IPS-18a (cell line): ENCODE data around the gene PTBP1.

Source experiments
- H3K27ac ChIP-seq: one replicate; pipeline ENCODE4 v1.5.1; 2013; ENCODE audit warnings: low read length
- H3K27me3 ChIP-seq: one replicate; pipeline ENCODE4 v1.6.1; 2013; ENCODE audit warnings: mild to moderate bottlenecking, low read length; ENCODE audit not compliant: control insufficient read depth, insufficient read depth
- H3K36me3 ChIP-seq: one replicate; pipeline ENCODE4 v1.6.1; 2013; ENCODE audit warnings: low read depth, low read length; ENCODE audit not compliant: control insufficient read depth
- H3K4me1 ChIP-seq: one replicate; pipeline ENCODE4 v1.6.1; 2013; ENCODE audit warnings: low read depth, low read length; ENCODE audit not compliant: control insufficient read depth
- H3K4me3 ChIP-seq: one replicate; pipeline ENCODE4 v1.5.1; 2013; ENCODE audit warnings: low read length
- H3K9ac ChIP-seq: one replicate; pipeline ENCODE4 v1.6.1; 2013; ENCODE audit warnings: mild to moderate bottlenecking, low read length, moderate library complexity
- H3K9me3 ChIP-seq: one replicate; pipeline ENCODE4 v1.6.1; 2013; ENCODE audit warnings: low read depth, low read length; ENCODE audit not compliant: control insufficient read depth

PTBP1 gene

DNA sequence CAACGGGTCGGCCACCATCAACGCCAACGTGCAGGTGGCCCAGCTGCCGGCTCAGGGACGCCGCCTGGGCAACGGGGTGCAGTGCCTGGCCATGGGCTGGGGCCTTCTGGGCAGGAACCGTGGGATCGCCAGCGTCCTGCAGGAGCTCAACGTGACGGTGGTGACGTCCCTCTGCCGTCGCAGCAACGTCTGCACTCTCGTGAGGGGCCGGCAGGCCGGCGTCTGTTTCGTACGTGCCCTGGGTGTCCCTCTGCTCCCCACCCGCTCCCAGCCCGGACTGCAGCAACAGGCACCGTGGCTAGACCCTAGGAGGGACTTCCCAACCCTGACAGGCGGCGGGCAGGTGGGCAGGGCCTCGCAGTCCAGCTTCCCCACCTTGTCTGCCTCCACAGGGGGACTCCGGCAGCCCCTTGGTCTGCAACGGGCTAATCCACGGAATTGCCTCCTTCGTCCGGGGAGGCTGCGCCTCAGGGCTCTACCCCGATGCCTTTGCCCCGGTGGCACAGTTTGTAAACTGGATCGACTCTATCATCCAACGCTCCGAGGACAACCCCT, 58.4 kb downstream of the PTBP1 start:
- Histone ChIP-seq H3K27me3 (peaks cover 21% of the 10 kb centered on the region), H3K4me3 (no peak overlapping the region), H3K27ac (no peak overlapping the region), H3K9ac (no peak overlapping the region), H3K4me1 (no peaks in the 10 kb centered on the region), H3K9me3 (no peaks in the 10 kb centered on the region), H3K36me3 (no peaks in the 10 kb centered on the region)

DNA sequence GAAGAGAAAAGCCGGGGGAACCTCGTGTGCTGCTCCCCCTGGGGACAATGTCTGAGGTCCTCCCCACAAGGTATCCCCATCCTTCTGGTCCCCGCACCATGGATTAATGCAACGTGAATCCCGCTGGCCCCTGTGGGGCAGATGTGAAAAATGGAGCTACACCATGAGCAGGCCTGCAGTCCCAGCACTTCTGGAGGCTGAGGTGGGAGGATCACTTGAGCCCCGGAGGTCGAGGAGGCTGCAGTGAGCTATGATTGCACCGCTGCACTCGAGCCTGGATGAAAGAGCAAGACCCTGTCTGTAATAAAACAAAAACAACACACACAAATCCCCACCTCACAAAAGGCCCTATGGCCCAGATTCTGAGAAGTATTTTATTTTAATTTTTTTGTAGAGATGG, 61.0 kb downstream of the PTBP1 start:
- H3K9me3 ChIP-seq, result no peaks in the 10 kb centered on the region
- no peak overlapping the region for H3K27ac ChIP-seq
- peaks cover 33% of the 10 kb centered on the region for H3K27me3 ChIP-seq
- no peak overlapping the region for H3K4me3 ChIP-seq
- no peaks in the 10 kb centered on the region for H3K36me3 ChIP-seq
- no peaks in the 10 kb centered on the region for H3K4me1 ChIP-seq
- no peak overlapping the region for H3K9ac ChIP-seq

DNA sequence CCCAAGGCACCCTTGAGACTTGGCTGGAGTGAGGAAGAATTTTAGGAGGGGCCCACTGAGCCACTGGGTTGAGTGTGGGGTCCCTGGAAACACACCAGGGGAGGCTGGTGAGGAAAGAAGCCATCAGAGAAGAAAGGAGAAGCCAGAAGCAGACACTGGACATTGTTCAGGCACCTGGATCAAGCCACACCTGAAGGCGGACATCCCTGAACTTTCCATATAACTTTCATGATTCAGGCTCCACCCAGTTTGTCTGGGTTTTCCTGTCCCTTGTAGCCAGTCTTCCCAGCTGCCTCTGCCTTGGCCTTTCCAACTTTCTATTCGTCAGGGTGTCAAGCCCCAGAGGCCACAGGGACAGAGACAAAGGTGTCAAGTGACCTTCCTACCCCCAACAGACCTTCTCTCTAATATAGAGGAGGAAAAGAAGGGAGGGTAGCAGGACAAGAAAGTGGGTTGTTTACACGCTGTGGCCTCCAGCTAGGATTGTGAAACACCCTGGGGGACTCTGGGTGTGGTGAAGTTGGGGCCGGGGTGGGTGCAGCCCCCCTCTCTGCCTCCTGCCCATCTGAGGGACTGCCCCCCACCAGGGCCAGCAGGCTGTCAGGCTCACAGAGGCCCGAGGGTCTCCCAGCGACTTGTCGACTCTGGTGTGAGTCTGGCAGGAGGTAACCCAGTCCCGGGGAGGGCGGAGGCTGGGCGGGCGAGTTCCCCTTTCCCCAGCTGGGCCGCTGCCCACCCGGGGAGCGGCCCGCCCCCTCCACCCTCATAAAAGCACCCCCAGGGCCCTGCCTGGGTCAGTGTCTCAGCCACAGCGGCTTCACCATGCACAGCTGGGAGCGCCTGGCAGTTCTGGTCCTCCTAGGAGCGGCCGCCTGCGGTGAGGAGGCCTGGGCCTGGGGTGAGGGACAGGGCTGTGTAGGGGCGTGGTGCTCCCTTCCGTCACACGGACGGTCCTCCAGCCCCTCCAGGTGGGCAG, 61.9 kb downstream of the PTBP1 start, which contains the start of gene CFD:
TSS of gene CFD (plus strand) at position 797 of the 976 bp plus-strand sequence. CDS start at position 823, 26 bp downstream.
- H3K4me3 ChIP-seq, result no peak within 1 kb of the TSS
- H3K9ac ChIP-seq, result no peak within 1 kb of the TSS
- H3K36me3 ChIP-seq, result no peaks in the 10 kb centered on the region
- no peak within 1 kb of the TSS for H3K27ac ChIP-seq
- no peaks in the 10 kb centered on the region for H3K9me3 ChIP-seq
- peaks cover 35% of the 10 kb centered on the region for H3K27me3 ChIP-seq
- H3K4me1 ChIP-seq, result no peaks in the 10 kb centered on the region

DNA sequence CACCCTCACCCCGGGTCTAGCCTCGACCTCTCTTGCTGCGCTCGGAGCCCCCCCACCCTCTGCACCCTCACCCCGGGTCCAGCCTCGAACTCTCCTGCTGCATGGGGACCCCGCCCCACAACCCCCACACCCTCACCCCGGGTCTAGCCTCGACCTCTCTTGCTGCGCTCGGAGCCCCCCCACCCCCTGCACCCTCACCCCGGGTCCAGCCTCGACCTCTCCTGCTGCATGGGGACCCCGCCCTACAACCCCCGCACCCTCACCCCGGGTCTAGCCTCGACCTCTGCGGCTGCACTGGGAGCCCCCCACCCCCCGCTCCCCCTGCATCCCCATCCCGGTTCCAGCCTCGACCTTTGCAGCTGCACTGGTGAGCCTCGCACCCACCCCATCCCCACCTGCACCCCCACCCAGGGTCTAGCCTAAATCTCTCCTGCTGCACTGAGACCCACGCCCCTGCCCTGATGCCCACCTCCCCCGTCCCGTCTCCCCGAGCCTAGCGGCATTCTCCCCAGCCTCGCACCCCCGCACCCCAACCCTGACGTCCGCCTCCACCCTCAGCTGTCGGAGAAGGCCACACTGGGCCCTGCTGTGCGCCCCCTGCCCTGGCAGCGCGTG, 64.0 kb downstream of the PTBP1 start:
- no peaks in the 10 kb centered on the region for H3K9me3 ChIP-seq
- H3K4me1 ChIP-seq, result no peaks in the 10 kb centered on the region
- peaks cover 35% of the 10 kb centered on the region for H3K27me3 ChIP-seq
- no peak overlapping the region for H3K27ac ChIP-seq
- H3K4me3 ChIP-seq, result no peak overlapping the region
- no peaks in the 10 kb centered on the region for H3K36me3 ChIP-seq
- no peak overlapping the region for H3K9ac ChIP-seq
